PC-3 (cell line): ENCODE results near the gene PSME1.

Source experiments
- EZH2 ChIP-seq: fragments of 300-600 bp; sonication (generic); IDR thresholded peaks from one replicate; pipeline ENCODE4 v1.6.1; 2017; ENCODE audit warnings: antibody characterized with exemption, mild to moderate bottlenecking, low read length; ENCODE audit not compliant: unreplicated experiment
- EZH2phosphoT487 ChIP-seq: fragments of 300-600 bp; sonication (generic); IDR thresholded peaks from 2 replicates; pipeline ENCODE4 v1.6.1; 2018; ENCODE audit warnings: mild to moderate bottlenecking, antibody characterized with exemption, low read length, borderline replicate concordance
- TF ChIP-seq, protein P1 (sequence below): fragments of 300-600 bp; sonication (generic); conservative IDR thresholded peaks from 2 replicates; pipeline ENCODE4 v1.5.1; 2017; ENCODE audit warnings: antibody characterized with exemption, low read depth, mild to moderate bottlenecking, low read length

DNA sequence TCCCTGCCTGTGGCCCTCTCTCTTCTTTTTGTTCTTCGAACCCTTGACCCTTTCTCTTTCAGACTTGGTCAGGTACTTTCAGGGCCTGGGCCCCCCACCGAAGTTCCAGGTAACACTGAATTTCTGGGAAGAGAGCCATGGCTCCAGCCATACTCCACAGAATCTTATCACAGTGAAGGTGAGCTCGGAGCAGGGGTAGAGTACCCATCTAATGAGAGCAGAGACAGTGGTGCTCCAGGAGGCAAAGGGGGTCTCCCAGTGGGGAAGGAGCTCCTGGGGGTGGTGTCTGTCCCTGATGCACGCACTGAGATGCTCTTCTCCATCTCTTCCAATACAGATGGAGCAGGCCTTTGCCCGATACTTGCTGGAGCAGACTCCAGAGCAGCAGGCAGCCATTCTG lies 29.8 kb downstream of the PSME1 start:
- TF ChIP-seq, protein P1, sequence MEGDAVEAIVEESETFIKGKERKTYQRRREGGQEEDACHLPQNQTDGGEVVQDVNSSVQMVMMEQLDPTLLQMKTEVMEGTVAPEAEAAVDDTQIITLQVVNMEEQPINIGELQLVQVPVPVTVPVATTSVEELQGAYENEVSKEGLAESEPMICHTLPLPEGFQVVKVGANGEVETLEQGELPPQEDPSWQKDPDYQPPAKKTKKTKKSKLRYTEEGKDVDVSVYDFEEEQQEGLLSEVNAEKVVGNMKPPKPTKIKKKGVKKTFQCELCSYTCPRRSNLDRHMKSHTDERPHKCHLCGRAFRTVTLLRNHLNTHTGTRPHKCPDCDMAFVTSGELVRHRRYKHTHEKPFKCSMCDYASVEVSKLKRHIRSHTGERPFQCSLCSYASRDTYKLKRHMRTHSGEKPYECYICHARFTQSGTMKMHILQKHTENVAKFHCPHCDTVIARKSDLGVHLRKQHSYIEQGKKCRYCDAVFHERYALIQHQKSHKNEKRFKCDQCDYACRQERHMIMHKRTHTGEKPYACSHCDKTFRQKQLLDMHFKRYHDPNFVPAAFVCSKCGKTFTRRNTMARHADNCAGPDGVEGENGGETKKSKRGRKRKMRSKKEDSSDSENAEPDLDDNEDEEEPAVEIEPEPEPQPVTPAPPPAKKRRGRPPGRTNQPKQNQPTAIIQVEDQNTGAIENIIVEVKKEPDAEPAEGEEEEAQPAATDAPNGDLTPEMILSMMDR, result no peak
- TF ChIP-seq EZH2, result no peak
- no peak for TF ChIP-seq EZH2phosphoT487
